SU-DHL-6 (cell line): Measurements from ENCODE around the gene RAB20.

Source experiments
- H2AFZ ChIP-seq: fragments of 200-600 bp; sonication (generic); 2 replicates; pipeline ENCODE4 v1.6.1; 2014; ENCODE audit warnings: low read depth, mild to moderate bottlenecking, moderate library complexity, mixed read lengths, antibody characterized with exemption, low read length; ENCODE audit not compliant: severe bottlenecking
- H3F3A ChIP-seq: fragments of 200-600 bp; shearing (Covaris generic); 2 replicates; pipeline ENCODE4 v1.6.0; 2016; ENCODE audit warnings: antibody characterized with exemption, mild to moderate bottlenecking; ENCODE audit not compliant: insufficient read depth
- H3K27ac ChIP-seq: fragments of 200-600 bp; sonication (generic); 2 replicates; pipeline ENCODE4 v1.5.1; 2016; ENCODE audit warnings: low read depth, mild to moderate bottlenecking, low read length, moderate library complexity, mixed read lengths
- H3K27me3 ChIP-seq: fragments of 200-600 bp; sonication (generic), shearing (Covaris generic); 2 replicates; pipeline ENCODE4 v1.6.0; 2014; ENCODE audit warnings: mild to moderate bottlenecking, low read length
- H3K36me3 ChIP-seq: fragments of 200-600 bp; sonication (generic); 2 replicates; pipeline ENCODE4 v1.6.1; 2014; ENCODE audit warnings: mild to moderate bottlenecking, low read length, mixed read lengths
- H3K4me2 ChIP-seq: fragments of 300-600, 200-600 bp; shearing (Covaris generic), sonication (generic); 2 replicates; pipeline ENCODE4 v1.6.0; 2014; ENCODE audit warnings: low read length, low read depth, mild to moderate bottlenecking; ENCODE audit not compliant: poor library complexity, severe bottlenecking
- H3K4me3 ChIP-seq: fragments of 200-600 bp; sonication (generic); 2 replicates; pipeline ENCODE4 v1.5.1; 2014; ENCODE audit warnings: antibody characterized with exemption, low read length, mild to moderate bottlenecking, mixed read lengths; ENCODE audit not compliant: insufficient read depth, poor library complexity, severe bottlenecking
- H3K79me2 ChIP-seq: fragments of 200-600 bp; sonication (generic); 2 replicates; pipeline ENCODE4 v1.6.1; 2014; ENCODE audit warnings: mild to moderate bottlenecking, low read length, moderate library complexity; ENCODE audit not compliant: insufficient read depth
- H3K9ac ChIP-seq: fragments of 200-600 bp; sonication (generic); 2 replicates; pipeline ENCODE4 v1.7.0; 2014; ENCODE audit warnings: mild to moderate bottlenecking, low read length
- H3K9me2 ChIP-seq: fragments of 200-600 bp; sonication (generic); replicated peaks from 2 replicates; pipeline ENCODE4 v1.6.1; 2014; ENCODE audit warnings: low read length; ENCODE audit not compliant: insufficient read depth
- H3K9me3 ChIP-seq: fragments of 200-600 bp; sonication (generic); 2 replicates; pipeline ENCODE4 v1.6.1; 2014; ENCODE audit warnings: low read length, mixed read lengths; ENCODE audit not compliant: insufficient read depth
- H4K20me1 ChIP-seq: fragments of 200-600 bp; sonication (generic); 2 replicates; pipeline ENCODE4 v1.6.1; 2014; ENCODE audit warnings: low read depth, mild to moderate bottlenecking, antibody characterized with exemption, low read length, moderate library complexity, mixed read lengths
- CTCF ChIP-seq: fragments of 200-600 bp; sonication (generic); IDR thresholded peaks from one replicate; pipeline ENCODE4 v1.5.1; 2017; ENCODE audit warnings: antibody characterized with exemption, mild to moderate bottlenecking, low read length, moderate library complexity; ENCODE audit not compliant: insufficient read depth, poor library complexity, severe bottlenecking
- EZH2phosphoT487 ChIP-seq: fragments of 200-600 bp; sonication (generic), shearing (Covaris generic); conservative IDR thresholded peaks from 2 replicates; pipeline ENCODE4 v1.6.1; 2018; ENCODE audit warnings: mild to moderate bottlenecking, antibody characterized with exemption, low read length, moderate library complexity, mixed read lengths

RAB20 gene

GRCh38 chr13:110582421-110582954, 21.0 kb upstream of the RAB20 start:
- no peak overlapping the region for H3K4me2 ChIP-seq
- no peaks in the 10 kb centered on the region for H3K79me2 ChIP-seq
- H3F3A ChIP-seq = no peaks in the 10 kb centered on the region
- H3K27me3 ChIP-seq = no peaks in the 10 kb centered on the region
- no peak overlapping the region for H2AFZ ChIP-seq
- H3K36me3 ChIP-seq = no peaks in the 10 kb centered on the region
- no peaks in the 10 kb centered on the region for H3K9me3 ChIP-seq
- TF ChIP-seq CTCF (no peak), EZH2phosphoT487 (no peak)
- H3K27ac ChIP-seq = no peak overlapping the region
- H3K9me2 ChIP-seq = no peaks in the 10 kb centered on the region
- no peak overlapping the region for H3K9ac ChIP-seq
- H3K4me3 ChIP-seq = no peak overlapping the region
- H4K20me1 ChIP-seq = no peaks in the 10 kb centered on the region

DNA sequence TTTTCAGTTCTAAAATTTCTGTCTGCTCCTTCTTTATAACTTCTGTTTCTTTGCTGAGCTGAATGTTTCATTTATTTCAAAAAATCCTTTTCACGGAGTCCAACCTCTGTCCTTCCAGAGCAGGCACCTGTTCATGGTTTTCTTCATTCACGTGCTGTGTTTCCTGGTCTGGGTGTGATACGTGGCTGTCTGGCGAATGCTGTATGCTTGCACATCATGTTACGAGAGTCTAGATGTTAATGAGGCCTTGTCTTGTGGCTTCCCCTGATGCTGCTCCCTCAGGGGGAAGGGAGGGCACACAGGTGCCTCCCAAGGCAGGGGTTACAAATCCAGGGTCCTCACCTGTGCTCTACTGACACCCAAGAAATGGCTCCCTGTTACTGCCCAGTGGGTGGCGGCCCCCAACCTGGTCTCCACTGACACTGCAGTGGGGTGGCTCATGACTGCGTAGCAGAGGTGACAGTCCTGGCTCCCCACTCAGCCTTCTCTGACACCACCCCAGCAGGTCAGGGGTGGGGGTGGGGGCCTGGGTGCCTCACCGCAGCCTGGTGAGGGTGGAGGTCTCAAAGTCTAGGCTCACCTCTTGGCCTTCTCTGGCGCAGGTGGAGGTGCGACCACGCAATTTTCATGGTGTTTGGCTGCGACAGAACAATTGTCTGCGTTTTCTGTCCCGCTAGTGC, 20.1 kb upstream of the RAB20 start:
- H4K20me1 ChIP-seq = no peaks in the 10 kb centered on the region
- no peaks in the 10 kb centered on the region for H3K36me3 ChIP-seq
- no peak for TF ChIP-seq CTCF
- no peak for TF ChIP-seq EZH2phosphoT487
- no peaks in the 10 kb centered on the region for H3K9me3 ChIP-seq
- H3K27me3 ChIP-seq = no peaks in the 10 kb centered on the region
- no peaks in the 10 kb centered on the region for H3F3A ChIP-seq
- H3K79me2 ChIP-seq = no peaks in the 10 kb centered on the region
- no peak overlapping the region for H3K27ac ChIP-seq
- no peak overlapping the region for H3K4me2 ChIP-seq
- no peaks in the 10 kb centered on the region for H3K9me2 ChIP-seq
- no peak overlapping the region for H3K4me3 ChIP-seq
- no peak overlapping the region for H2AFZ ChIP-seq
- no peak overlapping the region for H3K9ac ChIP-seq

- no peak overlapping the region for H3K4me2 ChIP-seq
- no peaks in the 10 kb centered on the region for H4K20me1 ChIP-seq
- H3K9ac ChIP-seq = no peak overlapping the region
- H3K9me2 ChIP-seq = no peaks in the 10 kb centered on the region
- no peaks in the 10 kb centered on the region for H3K27me3 ChIP-seq
- H3K79me2 ChIP-seq = no peaks in the 10 kb centered on the region
- no peak overlapping the region for H2AFZ ChIP-seq
- no peaks in the 10 kb centered on the region for H3K36me3 ChIP-seq
- no peaks in the 10 kb centered on the region for H3F3A ChIP-seq
- H3K9me3 ChIP-seq = no peaks in the 10 kb centered on the region
- H3K27ac ChIP-seq = no peak overlapping the region
- H3K4me3 ChIP-seq = no peak overlapping the region
- TF ChIP-seq CTCF (no peak), EZH2phosphoT487 (no peak)
Observed at GRCh38 chr13:110580800-110581199, 19.3 kb upstream of the RAB20 start.
